ENCODE measurements around the gene BOK.

DNA sequence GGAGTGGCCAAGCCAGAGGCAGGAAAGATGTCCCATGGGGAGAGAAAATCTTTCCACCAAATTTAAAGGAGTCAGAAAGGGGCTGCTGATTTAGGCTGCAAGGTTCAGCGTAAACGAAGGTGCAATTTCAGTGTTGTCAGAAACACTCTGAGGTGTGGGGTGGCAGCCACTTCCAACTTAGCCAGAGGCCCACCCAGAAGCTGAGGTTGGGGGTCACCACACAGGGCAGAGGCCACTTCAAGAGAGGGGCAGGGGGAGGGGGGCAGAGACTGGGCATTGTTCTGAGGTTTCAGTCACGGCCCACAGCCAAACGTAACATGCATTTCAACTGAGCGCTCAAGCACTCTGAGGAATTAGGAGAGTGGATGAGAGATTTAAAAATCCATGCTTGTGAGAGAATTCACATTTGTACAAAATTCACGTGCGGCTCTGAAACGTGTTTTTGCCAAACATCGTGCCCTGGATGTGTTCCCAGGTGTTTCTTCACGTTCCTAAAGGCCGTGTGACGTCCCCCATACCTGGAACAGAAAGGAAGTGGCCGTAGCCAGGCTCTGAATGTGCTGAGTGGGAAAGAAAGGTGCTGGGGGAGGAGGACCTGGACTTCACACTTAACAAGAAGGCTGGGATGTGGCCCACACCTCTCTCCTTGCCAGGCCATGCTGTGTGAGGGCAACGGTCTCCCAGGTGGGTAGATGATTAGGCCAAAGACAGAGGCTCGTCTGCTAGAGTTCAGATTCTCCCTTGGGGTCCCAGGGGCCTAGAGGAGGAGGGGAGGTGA, 19.5 kb upstream of the BOK start:
- TF ChIP-seq CTCF (conservative IDR thresholded peaks at IDR 0.05 in 1 of 2, IDR thresholded peaks at IDR 0.05 in 1 of 2; ENCODE audit: low read depth in 1 of 2, low read length in 2 of 2) (no peak), EZH2 (IDR thresholded peaks at IDR 0.05; ENCODE audit: low read length, missing control alignments) (no peak)

Measured in fibroblast of lung (primary cell).